GM23338 (cell line): ENCODE measurements around the gene TMEM222. TPM values are rescaled to one million over a fixed set of nuclear protein-coding genes. Genes with fewer than 3 reads are reported as not detected.

Source experiments
- ATAC-seq: fragments of 200-7000 bp; cut with Tn5 transposase; 3 replicates; pipeline ENCODE4 v1.9.1; 2020
- DNase-seq: peaks from one replicate; pipeline ENCODE4 v3.0.0-alpha.2; 2015; ENCODE audit warnings: low spot score
- H2AFZ ChIP-seq: fragments of 200-600 bp; sonication (generic); 2 replicates; pipeline ENCODE4 v1.8.0; 2016; ENCODE audit warnings: antibody characterized with exemption, mild to moderate bottlenecking, moderate library complexity
- H3F3A ChIP-seq: fragments of 200-600 bp; sonication (generic); replicated peaks from 2 replicates; pipeline ENCODE4 v1.8.0; 2017; ENCODE audit warnings: antibody characterized with exemption, mixed run types, low read depth
- H3K27ac ChIP-seq: fragments of 200-600 bp; sonication (generic); 2 replicates; pipeline ENCODE4 v1.6.1; 2016; ENCODE audit warnings: low read depth
- H3K27me3 ChIP-seq: fragments of 200-600 bp; sonication (generic); 2 replicates; pipeline ENCODE4 v1.8.0; 2016; ENCODE audit warnings: mild to moderate bottlenecking, mixed run types, moderate library complexity; ENCODE audit not compliant: insufficient read depth
- H3K36me3 ChIP-seq: fragments of 200-600 bp; sonication (generic); 2 replicates; pipeline ENCODE4 v1.8.0; 2016; ENCODE audit warnings: mild to moderate bottlenecking; ENCODE audit not compliant: insufficient read depth
- H3K4me1 ChIP-seq: fragments of 200-600 bp; sonication (generic); 2 replicates; pipeline ENCODE4 v1.8.0; 2016; ENCODE audit warnings: mild to moderate bottlenecking, moderate library complexity; ENCODE audit not compliant: insufficient read depth
- H3K4me2 ChIP-seq: fragments of 200-600 bp; sonication (generic); 2 replicates; pipeline ENCODE4 v1.7.1; 2017; ENCODE audit warnings: mixed run types
- H3K4me3 ChIP-seq: fragments of 200-600 bp; sonication (generic); 2 replicates; pipeline ENCODE4 v1.6.1; 2016; ENCODE audit warnings: mixed run types
- H3K79me2 ChIP-seq: fragments of 200-600 bp; sonication (generic); replicated peaks from 2 replicates; pipeline ENCODE4 v1.8.0; 2017; ENCODE audit warnings: mild to moderate bottlenecking; ENCODE audit not compliant: insufficient read depth
- H3K9me2 ChIP-seq: fragments of 200-600 bp; sonication (generic); 2 replicates; pipeline ENCODE4 v1.8.0; 2017; ENCODE audit not compliant: insufficient read depth
- H4K20me1 ChIP-seq: fragments of 200-600 bp; sonication (generic); replicated peaks from 2 replicates; pipeline ENCODE4 v1.8.0; 2017; ENCODE audit warnings: mild to moderate bottlenecking; ENCODE audit not compliant: insufficient read depth
- H3K27ac Mint-ChIP-seq: 2 replicates; pipeline ENCODE4 v1.8.0; 2020; ENCODE audit warnings: inconsistent platforms, mild to moderate bottlenecking, moderate library complexity, mixed read lengths
- H3K27me3 Mint-ChIP-seq: 3 replicates; pipeline ENCODE4 v1.8.0; 2022; ENCODE audit warnings: low read depth, mild to moderate bottlenecking, moderate library complexity, mixed read lengths, inconsistent platforms; ENCODE audit not compliant: insufficient read depth, poor library complexity
- H3K36me3 Mint-ChIP-seq: 3 replicates; pipeline ENCODE4 v1.8.0; 2021; ENCODE audit warnings: low read depth, mild to moderate bottlenecking, inconsistent platforms, moderate library complexity, mixed read lengths
- H3K4me1 Mint-ChIP-seq: 3 replicates; pipeline ENCODE4 v1.8.0; 2020; ENCODE audit warnings: mild to moderate bottlenecking, inconsistent platforms, mixed read lengths
- H3K4me3 Mint-ChIP-seq: 3 replicates; pipeline ENCODE4 v1.8.0; 2021; ENCODE audit warnings: moderate library complexity, mild to moderate bottlenecking, inconsistent platforms, mixed read lengths
- H3K9me3 Mint-ChIP-seq: 3 replicates; pipeline ENCODE4 v1.8.0; 2020; ENCODE audit warnings: moderate library complexity, mild to moderate bottlenecking, inconsistent platforms, mixed read lengths
- CREB1 ChIP-seq: fragments of 250-450 bp; sonication (Bioruptor Pico); IDR thresholded peaks from 2 replicates; pipeline ENCODE4 v1.5.0; 2020; ENCODE audit warnings: low read depth, mild to moderate bottlenecking, moderate library complexity
- CTCF ChIP-seq, 2 experiments: fragments of 200-600 bp in 1 of 2; sonication (generic) in 1 of 2; conservative IDR thresholded peaks; 2 replicates each; pipeline versions ENCODE4 v1.5.1 to v1.6.1; 2016 to 2017; ENCODE audit warnings: antibody characterized with exemption in 2 of 2, low read depth in 2 of 2, mild to moderate bottlenecking in 2 of 2, moderate library complexity in 1 of 2
- ETS1 ChIP-seq: IDR thresholded peaks from 2 replicates; pipeline ENCODE4 v1.6.1; 2016; ENCODE audit warnings: antibody characterized with exemption
- EZH2phosphoT487 ChIP-seq: fragments of 200-600 bp; sonication (generic); IDR thresholded peaks from one replicate; pipeline ENCODE4 v1.8.1; 2018; ENCODE audit warnings: antibody characterized with exemption; ENCODE audit not compliant: unreplicated experiment
- JUNB ChIP-seq: IDR thresholded peaks from one replicate; pipeline ENCODE4 v1.6.1; 2016; ENCODE audit warnings: antibody characterized with exemption; ENCODE audit not compliant: unreplicated experiment
- NANOG ChIP-seq: IDR thresholded peaks from 2 replicates; pipeline ENCODE4 v1.6.1; 2016; ENCODE audit warnings: antibody characterized with exemption, borderline replicate concordance
- POLR2AphosphoS5 ChIP-seq: IDR thresholded peaks from 2 replicates; pipeline ENCODE4 v1.6.1; 2016; ENCODE audit warnings: antibody characterized with exemption, low read depth
- REST ChIP-seq: IDR thresholded peaks from one replicate; pipeline ENCODE4 v1.6.1; 2018; ENCODE audit warnings: antibody characterized with exemption; ENCODE audit not compliant: unreplicated experiment
- STAT1 ChIP-seq: IDR thresholded peaks from one replicate; pipeline ENCODE4 v1.6.1; 2016; ENCODE audit warnings: antibody characterized with exemption; ENCODE audit not compliant: unreplicated experiment
- ZNF114 ChIP-seq: fragments of 250-450 bp; sonication (Bioruptor Pico); IDR thresholded peaks from 2 replicates; pipeline ENCODE4 v1.5.0; 2020; ENCODE audit warnings: mild to moderate bottlenecking, moderate library complexity
- ZNF331 ChIP-seq: fragments of 250-450 bp; sonication (Bioruptor Pico); IDR thresholded peaks from 2 replicates; pipeline ENCODE4 v1.5.0; 2020; ENCODE audit warnings: low read depth, mild to moderate bottlenecking, moderate library complexity
- polyA plus RNA-seq: library from polyadenylated mRNA; unstranded; fragments of >200 nt; fragmentation: Nextera tagmentation; extraction: Ambion mirVana; gene quantifications from 2 replicates; pipeline ENCODE4 v1.2.1, GENCODE V29; 2016
- total RNA-seq: library from RNA; depleted of rRNA; stranded (reverse); fragments of >200 nt; shearing (Covaris generic); gene quantifications from 2 replicates; pipeline ENCODE4 v1.2.3, GENCODE V29; 2014

The TMEM222 gene
- total and polyA plus RNA-seq, 2 experiments from 2014 or later = 17.8 to 22.6 TPM

DNA sequence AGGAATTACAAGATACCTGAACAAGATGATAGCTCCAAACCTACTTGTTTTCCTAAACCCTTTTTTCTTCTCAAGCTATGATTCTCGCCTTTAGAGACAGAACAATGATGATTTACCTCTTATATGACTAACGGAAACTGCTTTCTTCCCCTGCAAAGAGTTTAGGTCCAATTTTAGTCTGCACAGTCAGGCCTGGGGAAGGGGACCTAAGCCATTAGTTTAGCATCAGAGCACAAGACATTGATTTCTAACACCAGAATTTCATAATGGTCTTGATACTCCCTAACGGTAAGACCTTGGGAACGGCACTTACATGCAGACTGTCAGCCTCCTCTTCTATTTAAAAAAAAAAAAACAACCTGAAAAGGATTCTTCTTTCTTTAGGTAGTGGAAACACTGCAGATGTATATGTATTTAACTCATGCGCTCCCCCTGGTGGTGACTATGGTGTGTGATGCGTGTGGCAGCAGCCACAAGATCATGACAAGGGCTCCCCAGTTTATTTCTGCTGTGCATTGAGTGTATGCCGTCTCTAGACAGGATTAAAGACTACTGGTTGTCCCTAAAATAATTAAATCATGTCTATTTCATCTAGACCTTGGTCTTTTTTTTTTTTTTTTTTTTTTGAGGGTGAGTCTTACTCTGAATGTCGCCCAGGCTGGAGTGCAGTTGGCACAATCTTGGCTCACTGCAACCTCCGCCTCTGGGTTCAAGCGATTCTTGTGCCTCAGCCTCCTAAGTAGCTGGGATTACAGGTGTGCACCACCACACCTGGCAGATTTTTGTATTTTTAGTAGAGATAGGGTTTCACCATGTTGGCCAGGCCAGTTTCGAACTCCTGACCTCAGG, 37.3 kb upstream of the TMEM222 start:
- Mint-ChIP-seq H3K9me3 (peaks cover 3% of the 10 kb centered on the region; the same call in 1 of the 3 replicates), H3K36me3 (peaks cover 12% of the 10 kb centered on the region), H3K4me3 (no peak overlapping the region), H3K27me3 (no peaks in the 10 kb centered on the region), H3K4me1 (peaks cover 2% of the 10 kb centered on the region; the same call in 1 of the 3 replicates), H3K27ac (no peak overlapping the region)
- Histone ChIP-seq H3K27ac (peak overlapping the region; percentile 14; the same call in 1 of the 2 replicates), H3K36me3 (no peaks in the 10 kb centered on the region), H3F3A (no peaks in the 10 kb centered on the region), H3K79me2 (no peaks in the 10 kb centered on the region), H4K20me1 (no peaks in the 10 kb centered on the region), H3K4me2 (no peak overlapping the region), H2AFZ (no peak overlapping the region), H3K4me1 (no peaks in the 10 kb centered on the region), H3K4me3 (no peak overlapping the region), H3K9me2 (no peaks in the 10 kb centered on the region), H3K27me3 (no peaks in the 10 kb centered on the region)
- DNase-seq (peak; percentile 96), ATAC-seq (peak; percentile 99)
- TF ChIP-seq CREB1 (peak; percentile 52; the same call in 1 of the 2 replicates), CTCF (conservative IDR thresholded peaks at IDR 0.05; ENCODE audit: low read depth in 2 of 2) (peak; percentile 89), ZNF114 (CRISPR knock-in tag) (no peak)

DNA sequence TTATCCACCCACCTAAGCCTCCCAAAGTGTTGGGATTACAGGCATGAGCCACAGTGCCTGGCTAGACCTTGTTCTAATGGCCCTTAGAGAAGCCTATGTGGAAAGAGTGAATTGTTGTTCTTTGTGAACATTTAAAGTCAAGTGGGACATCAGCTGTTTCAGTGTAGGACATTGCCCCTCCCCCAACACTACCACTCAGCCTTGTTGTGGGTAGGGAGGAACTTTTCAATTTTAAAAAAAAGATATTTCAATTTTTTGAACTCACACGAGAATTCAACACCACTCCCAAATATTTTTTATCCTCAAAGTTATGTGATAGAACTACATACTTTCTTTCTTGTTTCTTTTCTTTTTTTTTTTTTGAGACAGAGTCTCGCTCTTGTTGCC, 36.7 kb upstream of the TMEM222 start:
- no peak overlapping the region for H3K4me2 ChIP-seq
- Mint-ChIP-seq H3K9me3 (peaks cover 8% of the 10 kb centered on the region; the same call in 2 of the 3 replicates), H3K4me3 (no peak overlapping the region), H3K27me3 (no peaks in the 10 kb centered on the region), H3K4me1 (peaks cover 2% of the 10 kb centered on the region; the same call in 1 of the 3 replicates), H3K36me3 (peaks cover 17% of the 10 kb centered on the region), H3K27ac (no peak overlapping the region)
- H3K9me2 ChIP-seq = no peaks in the 10 kb centered on the region
- H3K27me3 ChIP-seq = no peaks in the 10 kb centered on the region
- H3K4me1 ChIP-seq = no peaks in the 10 kb centered on the region
- DNase-seq (no peak), ATAC-seq (no peak)
- H3K36me3 ChIP-seq = no peaks in the 10 kb centered on the region
- H3F3A ChIP-seq = no peaks in the 10 kb centered on the region
- no peaks in the 10 kb centered on the region for H4K20me1 ChIP-seq
- no peaks in the 10 kb centered on the region for H3K79me2 ChIP-seq
- H2AFZ ChIP-seq = no peak overlapping the region
- no peak overlapping the region for H3K27ac ChIP-seq
- H3K4me3 ChIP-seq = no peak overlapping the region
- TF ChIP-seq ETS1 (no peak), POLR2AphosphoS5 (no peak), JUNB (no peak), CREB1 (no peak), REST (no peak), EZH2phosphoT487 (no peak), STAT1 (no peak), ZNF114 (CRISPR knock-in tag) (no peak), ZNF331 (CRISPR knock-in tag) (no peak), NANOG (no peak), CTCF (conservative IDR thresholded peaks at IDR 0.05; ENCODE audit: low read depth in 2 of 2) (no peak)
